Neural progenitor cell (in vitro differentiated cells): Measurements from ENCODE around the gene MSANTD2.

Experiments
- EZH2 ChIP-seq: fragments of 200-600 bp; sonication (generic); IDR thresholded peaks from 2 replicates; pipeline ENCODE4 v1.6.1; 2017; ENCODE audit warnings: antibody characterized with exemption, mild to moderate bottlenecking, moderate library complexity
- EZH2phosphoT487 ChIP-seq: fragments of 200-600 bp; sonication (generic); IDR thresholded peaks from 2 replicates; pipeline ENCODE4 v1.6.1; 2017; ENCODE audit warnings: antibody characterized with exemption
- TF ChIP-seq, protein P1 (sequence below): fragments of 200-600 bp; sonication (generic); IDR thresholded peaks from 2 replicates; pipeline ENCODE4 v1.5.1; 2017; ENCODE audit warnings: antibody characterized with exemption, mild to moderate bottlenecking

- TF ChIP-seq, protein P1, sequence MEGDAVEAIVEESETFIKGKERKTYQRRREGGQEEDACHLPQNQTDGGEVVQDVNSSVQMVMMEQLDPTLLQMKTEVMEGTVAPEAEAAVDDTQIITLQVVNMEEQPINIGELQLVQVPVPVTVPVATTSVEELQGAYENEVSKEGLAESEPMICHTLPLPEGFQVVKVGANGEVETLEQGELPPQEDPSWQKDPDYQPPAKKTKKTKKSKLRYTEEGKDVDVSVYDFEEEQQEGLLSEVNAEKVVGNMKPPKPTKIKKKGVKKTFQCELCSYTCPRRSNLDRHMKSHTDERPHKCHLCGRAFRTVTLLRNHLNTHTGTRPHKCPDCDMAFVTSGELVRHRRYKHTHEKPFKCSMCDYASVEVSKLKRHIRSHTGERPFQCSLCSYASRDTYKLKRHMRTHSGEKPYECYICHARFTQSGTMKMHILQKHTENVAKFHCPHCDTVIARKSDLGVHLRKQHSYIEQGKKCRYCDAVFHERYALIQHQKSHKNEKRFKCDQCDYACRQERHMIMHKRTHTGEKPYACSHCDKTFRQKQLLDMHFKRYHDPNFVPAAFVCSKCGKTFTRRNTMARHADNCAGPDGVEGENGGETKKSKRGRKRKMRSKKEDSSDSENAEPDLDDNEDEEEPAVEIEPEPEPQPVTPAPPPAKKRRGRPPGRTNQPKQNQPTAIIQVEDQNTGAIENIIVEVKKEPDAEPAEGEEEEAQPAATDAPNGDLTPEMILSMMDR, result no peak
- TF ChIP-seq EZH2, result no peak
- TF ChIP-seq EZH2phosphoT487, result no peak
These were observed 74.5 kb downstream of the MSANTD2 start for GRCh38 chr11:124725719-124726105.
